HepG2 (cell line): ENCODE results near the gene CACNA1G. TPM values are rescaled to one million over a fixed set of nuclear protein-coding genes. Genes with fewer than 3 reads are reported as not detected.

Experiments used
- ATF7 ChIP-seq, 2 experiments: fragments of 450-650 bp in 1 of 2; sonication (generic) in 1 of 2; formaldehyde crosslinking in 1 of 2; IDR thresholded peaks; 2 replicates each; pipeline versions ENCODE4 v1.4.0 to v1.6.1; 2016 to 2020; ENCODE audit warnings: antibody characterized with exemption in 1 of 2, mild to moderate bottlenecking in 1 of 2, missing genetic modification reagents in 1 of 2
- KAT2B ChIP-seq: fragments of 150-350 bp; IDR thresholded peaks from 2 replicates; pipeline ENCODE4 v1.6.1; 2014; ENCODE audit warnings: low read depth, low read length, borderline replicate concordance
- KAT7 ChIP-seq: IDR thresholded peaks from 2 replicates; pipeline ENCODE4 v1.6.1; 2018; ENCODE audit warnings: borderline replicate concordance, missing compliant biosample characterization
- MLX ChIP-seq: IDR thresholded peaks from 2 replicates; pipeline ENCODE4 v1.6.1; 2016
- MTF2 ChIP-seq: sonication (generic); formaldehyde crosslinking; IDR thresholded peaks from 2 replicates; pipeline ENCODE4 v1.5.0; 2020; ENCODE audit warnings: missing genetic modification reagents, borderline replicate concordance
- MXI1 ChIP-seq: IDR thresholded peaks from 3 replicates; pipeline ENCODE4 v1.6.1; 2012; ENCODE audit warnings: low read depth, low read length, inconsistent platforms, borderline replicate concordance
- REXO4 ChIP-seq: sonication (generic); formaldehyde crosslinking; IDR thresholded peaks from 2 replicates; pipeline ENCODE4 v1.8.0; 2022; ENCODE audit warnings: missing genetic modification reagents, mild to moderate bottlenecking, borderline replicate concordance
- RFX5 ChIP-seq: IDR thresholded peaks from 2 replicates; pipeline ENCODE4 v1.6.1; 2011; ENCODE audit warnings: low read depth, low read length, improper control_type of control experiment
- SMAD1 ChIP-seq: sonication (generic); formaldehyde crosslinking; IDR thresholded peaks from 2 replicates; pipeline ENCODE4 v1.4.0; 2020; ENCODE audit warnings: missing genetic modification reagents, low read depth, mild to moderate bottlenecking, borderline replicate concordance
- ZBTB1 ChIP-seq: sonication (generic); formaldehyde crosslinking; IDR thresholded peaks from 2 replicates; pipeline ENCODE4 v1.4.0; 2020; ENCODE audit warnings: missing genetic modification reagents, borderline replicate concordance
- ZMYM3 ChIP-seq: sonication (generic); formaldehyde crosslinking; IDR thresholded peaks from 2 replicates; pipeline ENCODE4 v1.5.1; 2020; ENCODE audit warnings: mild to moderate bottlenecking, missing genetic modification reagents
- ZNF256 ChIP-seq: sonication (generic); formaldehyde crosslinking; conservative IDR thresholded peaks from 2 replicates; pipeline ENCODE4 v1.4.0; 2020; ENCODE audit warnings: missing genetic modification reagents
- ZNF33A ChIP-seq: sonication (generic); formaldehyde crosslinking; IDR thresholded peaks from 2 replicates; pipeline ENCODE4 v1.5.1; 2020; ENCODE audit warnings: missing genetic modification reagents, mild to moderate bottlenecking, moderate library complexity, borderline replicate concordance
- ZNF567 ChIP-seq: sonication (generic); formaldehyde crosslinking; IDR thresholded peaks from 2 replicates; pipeline ENCODE4 v1.8.1; 2023; ENCODE audit warnings: mild to moderate bottlenecking, missing genetic modification reagents, borderline replicate concordance
- ZSCAN20 ChIP-seq: sonication (generic); formaldehyde crosslinking; IDR thresholded peaks from 2 replicates; pipeline ENCODE4 v1.4.0; 2020; ENCODE audit warnings: missing genetic modification reagents, mild to moderate bottlenecking, borderline replicate concordance
- polyA plus RNA-seq, 8 experiments: library from polyadenylated mRNA; depleted of rRNA in 3 of 8; stranded (reverse) in 7 of 8; unstranded in 1 of 8; fragments of >200 nt; fragmentation: Illumina TruSeq in 4 of 8; extraction: Trizol in 4 of 8; gene quantifications; 2 replicates each; pipeline versions ENCODE4 v1.2.1 to v1.2.3, GENCODE V29; 2011 to 2016; ENCODE audit warnings: low read depth in 4 of 8, missing spikeins in 1 of 8, mixed read lengths in 1 of 8; ENCODE audit not compliant: insufficient read depth in 1 of 8
- total RNA-seq, 5 experiments: library from RNA; depleted of rRNA; stranded (reverse); fragments of >200 nt; fragmentation: Illumina TruSeq; extraction: Trizol; gene quantifications; 2 replicates each; pipeline ENCODE4 v1.2.3, GENCODE V29; 2016; ENCODE audit warnings: low read depth in 1 of 5
- TF ChIP-seq, protein P1 (sequence below): sonication (generic); formaldehyde crosslinking; IDR thresholded peaks from 2 replicates; pipeline ENCODE4 v1.5.1; 2020; ENCODE audit warnings: missing genetic modification reagents, mild to moderate bottlenecking, borderline replicate concordance
- TF ChIP-seq, protein P2 (sequence below): sonication (generic); formaldehyde crosslinking; IDR thresholded peaks from one replicate; pipeline ENCODE4 v1.5.1; 2020; ENCODE audit warnings: mild to moderate bottlenecking, missing genetic modification reagents; ENCODE audit errors: not compliant biosample characterization

Gene CACNA1G
- total and polyA plus RNA-seq, 2 of the 13 experiments (the other 11 are each of a cell fraction or from before 2014, with no cell fraction given): 0.02 TPM; not detected in 1

GRCh38 chr17:50634915-50635731 is 74.6 kb downstream of the CACNA1G start (continued):
- no peak for TF ChIP-seq MXI1
- TF ChIP-seq ATF7 (IDR thresholded peaks at IDR 0.05): no peak
- TF ChIP-seq ATF7 (CRISPR knock-in tag; IDR thresholded peaks at IDR 0.05): 0 out of 2 replicates have a peak, but pooled peaks have one; percentile 10
- TF ChIP-seq, protein P1, sequence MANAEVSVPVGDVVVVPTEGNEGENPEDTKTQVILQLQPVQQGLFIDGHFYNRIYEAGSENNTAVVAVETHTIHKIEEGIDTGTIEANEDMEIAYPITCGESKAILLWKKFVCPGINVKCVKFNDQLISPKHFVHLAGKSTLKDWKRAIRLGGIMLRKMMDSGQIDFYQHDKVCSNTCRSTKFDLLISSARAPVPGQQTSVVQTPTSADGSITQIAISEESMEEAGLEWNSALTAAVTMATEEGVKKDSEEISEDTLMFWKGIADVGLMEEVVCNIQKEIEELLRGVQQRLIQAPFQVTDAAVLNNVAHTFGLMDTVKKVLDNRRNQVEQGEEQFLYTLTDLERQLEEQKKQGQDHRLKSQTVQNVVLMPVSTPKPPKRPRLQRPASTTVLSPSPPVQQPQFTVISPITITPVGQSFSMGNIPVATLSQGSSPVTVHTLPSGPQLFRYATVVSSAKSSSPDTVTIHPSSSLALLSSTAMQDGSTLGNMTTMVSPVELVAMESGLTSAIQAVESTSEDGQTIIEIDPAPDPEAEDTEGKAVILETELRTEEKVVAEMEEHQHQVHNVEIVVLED: no peak
- TF ChIP-seq RFX5: no peak
- no peak for TF ChIP-seq ZSCAN20 (CRISPR knock-in tag)
- 0 out of 2 replicates have a peak, but pooled peaks have one; percentile 70 for TF ChIP-seq REXO4 (CRISPR knock-in tag)
- no peak; the same call in 1 of the 2 replicates for TF ChIP-seq KAT7
- no peak for TF ChIP-seq ZBTB1
- TF ChIP-seq SMAD1: no peak
- TF ChIP-seq ZNF567 (CRISPR knock-in tag): no peak
- no peak for TF ChIP-seq KAT2B
- no peak; the same call in 1 of the 2 replicates for TF ChIP-seq MTF2 (CRISPR knock-in tag)
- no peak for TF ChIP-seq ZMYM3 (CRISPR knock-in tag)
- 0 out of 2 replicates have a peak, but pooled peaks have one; percentile 13 for TF ChIP-seq MLX
- no peak for TF ChIP-seq ZNF33A (CRISPR knock-in tag)
- TF ChIP-seq, protein P2, sequence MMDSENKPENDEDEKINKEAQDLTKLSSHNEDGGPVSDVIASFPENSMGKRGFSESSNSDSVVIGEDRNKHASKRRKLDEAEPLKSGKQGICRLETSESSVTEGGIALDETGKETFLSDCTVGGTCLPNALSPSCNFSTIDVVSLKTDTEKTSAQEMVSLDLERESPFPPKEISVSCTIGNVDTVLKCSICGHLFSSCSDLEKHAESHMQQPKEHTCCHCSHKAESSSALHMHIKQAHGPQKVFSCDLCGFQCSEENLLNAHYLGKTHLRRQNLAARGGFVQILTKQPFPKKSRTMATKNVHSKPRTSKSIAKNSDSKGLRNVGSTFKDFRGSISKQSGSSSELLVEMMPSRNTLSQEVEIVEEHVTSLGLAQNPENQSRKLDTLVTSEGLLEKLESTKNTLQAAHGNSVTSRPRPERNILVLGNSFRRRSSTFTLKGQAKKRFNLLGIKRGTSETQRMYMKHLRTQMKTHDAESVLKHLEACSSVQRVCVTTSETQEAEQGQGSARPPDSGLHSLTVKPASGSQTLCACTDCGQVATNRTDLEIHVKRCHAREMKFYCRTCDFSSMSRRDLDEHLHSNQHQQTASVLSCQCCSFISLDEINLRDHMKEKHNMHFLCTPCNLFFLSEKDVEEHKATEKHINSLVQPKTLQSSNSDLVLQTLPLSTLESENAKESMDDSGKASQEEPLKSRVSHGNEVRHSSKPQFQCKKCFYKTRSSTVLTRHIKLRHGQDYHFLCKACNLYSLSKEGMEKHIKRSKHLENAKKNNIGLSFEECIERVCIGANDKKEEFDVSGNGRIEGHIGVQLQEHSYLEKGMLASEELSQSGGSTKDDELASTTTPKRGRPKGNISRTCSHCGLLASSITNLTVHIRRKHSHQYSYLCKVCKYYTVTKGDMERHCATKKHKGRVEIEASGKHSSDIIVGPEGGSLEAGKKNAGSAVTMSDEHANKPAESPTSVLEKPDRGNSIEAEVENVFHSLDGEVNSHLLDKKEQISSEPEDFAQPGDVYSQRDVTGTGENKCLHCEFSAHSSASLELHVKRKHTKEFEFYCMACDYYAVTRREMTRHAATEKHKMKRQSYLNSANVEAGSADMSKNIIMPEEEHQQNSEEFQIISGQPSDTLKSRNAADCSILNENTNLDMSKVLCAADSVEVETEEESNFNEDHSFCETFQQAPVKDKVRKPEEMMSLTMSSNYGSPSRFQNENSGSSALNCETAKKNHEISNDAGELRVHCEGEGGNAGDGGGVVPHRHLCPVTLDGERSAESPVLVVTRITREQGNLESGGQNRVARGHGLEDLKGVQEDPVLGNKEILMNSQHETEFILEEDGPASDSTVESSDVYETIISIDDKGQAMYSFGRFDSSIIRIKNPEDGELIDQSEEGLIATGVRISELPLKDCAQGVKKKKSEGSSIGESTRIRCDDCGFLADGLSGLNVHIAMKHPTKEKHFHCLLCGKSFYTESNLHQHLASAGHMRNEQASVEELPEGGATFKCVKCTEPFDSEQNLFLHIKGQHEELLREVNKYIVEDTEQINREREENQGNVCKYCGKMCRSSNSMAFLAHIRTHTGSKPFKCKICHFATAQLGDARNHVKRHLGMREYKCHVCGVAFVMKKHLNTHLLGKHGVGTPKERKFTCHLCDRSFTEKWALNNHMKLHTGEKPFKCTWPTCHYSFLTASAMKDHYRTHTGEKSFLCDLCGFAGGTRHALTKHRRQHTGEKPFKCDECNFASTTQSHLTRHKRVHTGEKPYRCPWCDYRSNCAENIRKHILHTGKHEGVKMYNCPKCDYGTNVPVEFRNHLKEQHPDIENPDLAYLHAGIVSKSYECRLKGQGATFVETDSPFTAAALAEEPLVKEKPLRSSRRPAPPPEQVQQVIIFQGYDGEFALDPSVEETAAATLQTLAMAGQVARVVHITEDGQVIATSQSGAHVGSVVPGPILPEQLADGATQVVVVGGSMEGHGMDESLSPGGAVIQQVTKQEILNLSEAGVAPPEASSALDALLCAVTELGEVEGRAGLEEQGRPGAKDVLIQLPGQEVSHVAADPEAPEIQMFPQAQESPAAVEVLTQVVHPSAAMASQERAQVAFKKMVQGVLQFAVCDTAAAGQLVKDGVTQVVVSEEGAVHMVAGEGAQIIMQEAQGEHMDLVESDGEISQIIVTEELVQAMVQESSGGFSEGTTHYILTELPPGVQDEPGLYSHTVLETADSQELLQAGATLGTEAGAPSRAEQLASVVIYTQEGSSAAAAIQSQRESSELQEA (CRISPR knock-in tag): no peak
- TF ChIP-seq ZNF256 (CRISPR knock-in tag): no peak; the same call in 1 of the 2 replicates
